Kidney epithelial cell (primary cell): ENCODE results near the gene ENPP3. TPM values are rescaled to one million over a fixed set of nuclear protein-coding genes. Genes with fewer than 3 reads are reported as not detected.
A peak's percentile ranks its signal among the peaks of the same experiment; 100 is the strongest.

ENCODE experiments used
- DNase-seq: peaks from one replicate; pipeline ENCODE4 v3.0.0-alpha.2; 2010; ENCODE audit warnings: low read depth
- H3K27me3 ChIP-seq: 2 replicates; pipeline ENCODE4 v1.6.0; 2011; ENCODE audit warnings: low read length; ENCODE audit not compliant: control insufficient read depth, insufficient read depth
- H3K36me3 ChIP-seq: 2 replicates; pipeline ENCODE4 v1.5.1; 2011; ENCODE audit warnings: low read length; ENCODE audit not compliant: control insufficient read depth, insufficient read depth
- H3K4me3 ChIP-seq: 2 replicates; pipeline ENCODE4 v1.5.1; 2011; ENCODE audit warnings: low read depth, mild to moderate bottlenecking, control low read depth, low read length
- total RNA-seq: library from RNA; depleted of rRNA; stranded (reverse); fragments of >200 nt; gene quantifications from 2 replicates; pipeline ENCODE4 v1.2.3, GENCODE V29; 2015
- TF ChIP-seq, protein P1 (sequence below): IDR thresholded peaks from 2 replicates; pipeline ENCODE4 v1.5.1; 2011; ENCODE audit warnings: mild to moderate bottlenecking, moderate library complexity, low read length, control low read depth, inconsistent platforms; ENCODE audit not compliant: insufficient read depth, poor library complexity, severe bottlenecking

ENPP3 gene
- total RNA-seq, 1 donor from 2014 or later: not detected

DNA sequence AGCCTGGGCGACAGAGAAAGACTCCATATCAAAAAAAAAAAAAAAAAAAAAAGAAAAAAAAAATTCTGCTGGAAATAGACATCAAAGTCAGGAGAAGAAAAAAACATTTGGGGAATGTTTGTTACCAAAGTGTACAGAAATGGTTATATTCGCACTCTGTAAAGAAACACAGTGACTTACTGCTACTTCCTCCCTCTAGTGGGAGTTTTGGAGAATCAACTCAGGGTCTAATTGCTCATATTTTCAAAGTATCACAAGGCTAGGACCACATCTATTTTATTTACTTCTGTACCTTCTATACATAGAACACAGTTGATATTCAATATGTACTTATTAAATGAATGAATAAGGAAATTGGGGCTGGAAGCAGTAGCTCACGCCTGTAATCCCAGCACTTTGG lies 39.7 kb upstream of the ENPP3 start:
- DNase-seq: no peak
- TF ChIP-seq, protein P1, sequence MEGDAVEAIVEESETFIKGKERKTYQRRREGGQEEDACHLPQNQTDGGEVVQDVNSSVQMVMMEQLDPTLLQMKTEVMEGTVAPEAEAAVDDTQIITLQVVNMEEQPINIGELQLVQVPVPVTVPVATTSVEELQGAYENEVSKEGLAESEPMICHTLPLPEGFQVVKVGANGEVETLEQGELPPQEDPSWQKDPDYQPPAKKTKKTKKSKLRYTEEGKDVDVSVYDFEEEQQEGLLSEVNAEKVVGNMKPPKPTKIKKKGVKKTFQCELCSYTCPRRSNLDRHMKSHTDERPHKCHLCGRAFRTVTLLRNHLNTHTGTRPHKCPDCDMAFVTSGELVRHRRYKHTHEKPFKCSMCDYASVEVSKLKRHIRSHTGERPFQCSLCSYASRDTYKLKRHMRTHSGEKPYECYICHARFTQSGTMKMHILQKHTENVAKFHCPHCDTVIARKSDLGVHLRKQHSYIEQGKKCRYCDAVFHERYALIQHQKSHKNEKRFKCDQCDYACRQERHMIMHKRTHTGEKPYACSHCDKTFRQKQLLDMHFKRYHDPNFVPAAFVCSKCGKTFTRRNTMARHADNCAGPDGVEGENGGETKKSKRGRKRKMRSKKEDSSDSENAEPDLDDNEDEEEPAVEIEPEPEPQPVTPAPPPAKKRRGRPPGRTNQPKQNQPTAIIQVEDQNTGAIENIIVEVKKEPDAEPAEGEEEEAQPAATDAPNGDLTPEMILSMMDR: peak; percentile 31
- Histone ChIP-seq H3K27me3 (no peaks in the 10 kb centered on the region), H3K4me3 (no peak overlapping the region), H3K36me3 (no peaks in the 10 kb centered on the region)

DNA sequence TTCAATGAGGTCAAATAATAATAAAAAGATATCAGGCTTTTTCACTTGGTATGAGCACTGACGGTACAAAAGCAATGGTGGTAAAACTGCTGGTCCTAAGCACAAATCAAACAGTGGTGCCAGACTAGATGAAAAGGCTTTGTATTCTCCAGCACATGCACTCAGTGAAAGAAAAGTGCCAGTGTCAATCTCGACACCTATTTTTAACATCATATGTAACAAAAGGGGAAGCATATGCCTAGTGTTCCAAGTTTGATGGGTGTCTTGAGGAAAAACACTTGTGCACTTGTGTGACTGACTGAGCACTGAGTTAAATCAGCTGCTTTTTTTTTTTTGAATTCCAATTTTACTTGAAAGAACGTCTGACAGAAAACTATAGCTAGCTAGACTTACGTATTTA lies 36.4 kb upstream of the ENPP3 start:
- no peaks in the 10 kb centered on the region for H3K36me3 ChIP-seq
- H3K27me3 ChIP-seq: no peaks in the 10 kb centered on the region
- no peak overlapping the region for H3K4me3 ChIP-seq
- TF ChIP-seq, protein P1: no peak
- DNase-seq: no peak

DNA sequence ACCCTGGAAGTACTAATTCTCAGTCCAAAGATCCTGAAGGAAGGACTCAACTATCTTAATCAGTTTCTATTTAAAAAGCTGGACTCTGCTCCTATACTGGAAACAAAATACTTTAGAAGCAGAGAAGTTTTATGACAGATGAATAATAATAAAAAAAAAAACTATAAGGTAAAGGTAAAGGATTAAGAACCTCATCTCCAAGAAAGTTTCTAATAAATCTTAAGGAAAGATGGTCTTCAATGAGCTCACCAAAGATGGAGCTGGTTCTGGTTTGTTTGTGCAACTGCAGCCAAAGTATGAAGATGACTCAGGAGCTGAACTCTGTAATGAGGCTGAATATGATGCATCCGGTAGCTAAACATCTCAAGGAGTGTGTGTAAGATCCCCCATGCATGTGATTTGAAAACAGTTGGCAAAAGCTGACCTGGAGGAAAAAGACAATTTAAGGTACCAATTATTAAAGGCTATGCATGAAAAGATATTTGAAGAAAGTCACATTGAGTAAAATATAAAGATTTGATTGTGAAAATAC lies 34.3 kb upstream of the ENPP3 start:
- Histone ChIP-seq H3K4me3 (no peak overlapping the region), H3K27me3 (no peaks in the 10 kb centered on the region), H3K36me3 (no peaks in the 10 kb centered on the region)
- peak; percentile 48 for DNase-seq
- TF ChIP-seq, protein P1: no peak

DNA sequence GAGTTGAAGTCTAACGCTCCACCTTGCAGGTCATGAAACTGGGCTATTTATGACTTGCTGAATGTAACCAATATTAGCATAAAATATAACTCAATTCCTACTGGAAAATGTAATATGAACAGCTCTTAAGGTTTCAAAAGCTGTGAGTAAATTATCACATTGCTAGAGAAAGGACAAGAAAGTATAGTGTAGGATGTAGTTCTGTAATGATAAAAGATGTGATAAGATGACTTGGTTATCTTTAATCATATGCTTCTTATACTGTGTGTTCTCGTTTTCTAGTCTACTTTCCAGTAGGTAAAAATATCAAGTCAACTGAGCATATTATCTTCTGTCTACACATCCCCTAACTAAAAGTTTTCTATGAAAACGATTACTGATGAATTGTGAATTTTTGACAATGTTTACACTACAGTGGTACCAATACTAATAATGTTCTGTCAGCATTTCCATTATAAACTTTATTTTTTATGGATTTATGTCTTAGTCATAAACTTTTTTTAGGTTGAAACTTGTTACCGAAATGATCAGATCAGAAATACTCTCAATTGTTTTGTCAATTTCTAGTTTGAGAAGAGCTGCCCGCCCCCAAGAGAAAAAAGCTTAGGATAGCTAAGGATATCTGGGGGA lies 23.7 kb upstream of the ENPP3 start:
- DNase-seq: no peak
- Histone ChIP-seq H3K36me3 (no peaks in the 10 kb centered on the region), H3K27me3 (no peaks in the 10 kb centered on the region), H3K4me3 (no peak overlapping the region)
- TF ChIP-seq, protein P1: no peak

DNA sequence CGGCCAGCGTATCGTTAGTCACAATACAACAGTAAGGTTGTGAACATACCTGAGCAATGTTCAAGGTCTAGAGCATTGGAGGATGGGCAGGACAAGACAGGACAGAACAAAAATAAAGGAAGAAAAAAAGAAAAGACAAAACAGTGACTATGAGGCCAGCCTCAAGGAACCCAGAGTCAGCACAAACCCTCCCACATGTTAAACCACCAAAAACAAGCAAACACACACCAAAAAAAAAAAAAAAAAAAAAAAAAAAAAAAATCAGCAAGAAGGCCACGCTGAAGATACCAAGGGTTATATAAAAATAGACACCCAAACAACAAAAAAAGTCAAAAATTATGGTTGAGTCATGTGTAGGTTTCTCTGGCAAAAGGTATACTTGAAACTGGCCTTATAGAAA lies 21.8 kb upstream of the ENPP3 start:
- Histone ChIP-seq H3K36me3 (no peaks in the 10 kb centered on the region), H3K4me3 (no peak overlapping the region), H3K27me3 (no peaks in the 10 kb centered on the region)

More for the DNA sequence above, 21.8 kb upstream of the ENPP3 start:
- TF ChIP-seq, protein P1: no peak
- DNase-seq: no peak
